Measurements from ENCODE around the gene RFPL4A.
"Not testable (repeated sequence)": the region's sequence is repeated elsewhere in the genome, so short reads cannot be mapped to it uniquely, and the experiment has no call there.

RFPL4A gene

GRCh38 chr19:55738302-55738701, 20.6 kb upstream of the RFPL4A start, which contains the start of gene NLRP9:
Gene NLRP9, minus strand, starts transcription at chr19:55738402. Its CDS starts 28 bp downstream, at chr19:55738374.
- no peaks in the 10 kb centered on the region for H3K9me3 ChIP-seq (ENCODE audit: control insufficient read depth in 2 of 2, low read length in 2 of 2)
- H3K9ac ChIP-seq (ENCODE audit: low read depth in 1 of 2, low read length in 2 of 2): no peak within 1 kb of the TSS
- no peaks in the 10 kb centered on the region for H3K36me3 ChIP-seq (ENCODE audit: control insufficient read depth in 2 of 2, insufficient read depth in 2 of 2, low read length in 2 of 2)
- no peaks in the 10 kb centered on the region for H3K27me3 ChIP-seq (ENCODE audit: control insufficient read depth in 2 of 2, insufficient read depth in 2 of 2, low read length in 2 of 2)
- H3K4me3 ChIP-seq (ENCODE audit: low read length in 2 of 2): no peak within 1 kb of the TSS
- H3K27ac ChIP-seq (ENCODE audit: low read depth in 2 of 2, low read length in 2 of 2): no peak within 1 kb of the TSS
- H3K4me1 ChIP-seq (ENCODE audit: control insufficient read depth in 2 of 2, insufficient read depth in 2 of 2, low read length in 2 of 2): no peaks in the 10 kb centered on the region

- H3K9me3 ChIP-seq (ENCODE audit: control insufficient read depth in 2 of 2, low read length in 2 of 2): no peaks in the 10 kb centered on the region
- H3K36me3 ChIP-seq (ENCODE audit: control insufficient read depth in 2 of 2, insufficient read depth in 2 of 2, low read length in 2 of 2): no peaks in the 10 kb centered on the region
- H3K4me1 ChIP-seq (ENCODE audit: control insufficient read depth in 2 of 2, insufficient read depth in 2 of 2, low read length in 2 of 2): peaks cover 0 to 6% of the 10 kb centered on the region in 2 donors
- H3K4me3 ChIP-seq (ENCODE audit: low read length in 2 of 2): no peak overlapping the region
- H3K27me3 ChIP-seq (ENCODE audit: control insufficient read depth in 2 of 2, insufficient read depth in 2 of 2, low read length in 2 of 2): no peaks in the 10 kb centered on the region
- no peak overlapping the region for H3K27ac ChIP-seq (ENCODE audit: low read depth in 2 of 2, low read length in 2 of 2)
- no peak overlapping the region for H3K9ac ChIP-seq (ENCODE audit: low read depth in 1 of 2, low read length in 2 of 2)
These were observed 8.2 kb upstream of the RFPL4A start for GRCh38 chr19:55750715-55751114.

- Histone ChIP-seq H3K4me1 (ENCODE audit: control insufficient read depth in 2 of 2, insufficient read depth in 2 of 2, low read length in 2 of 2) (peaks cover 0 to 6% of the 10 kb centered on the region in 2 donors), H3K27me3 (ENCODE audit: control insufficient read depth in 2 of 2, insufficient read depth in 2 of 2, low read length in 2 of 2) (no peaks in the 10 kb centered on the region), H3K9ac (ENCODE audit: low read depth in 1 of 2, low read length in 2 of 2) (no peak overlapping the region)
These were observed 5.5 kb upstream of the RFPL4A start for GRCh38 chr19:55753401-55753800.

GRCh38 chr19:55756808-55757207, 2.1 kb upstream of the RFPL4A start:
- H3K36me3 ChIP-seq (ENCODE audit: control insufficient read depth in 2 of 2, insufficient read depth in 2 of 2, low read length in 2 of 2); H3K27ac ChIP-seq (ENCODE audit: low read depth in 2 of 2, low read length in 2 of 2); H3K4me1 ChIP-seq (ENCODE audit: control insufficient read depth in 2 of 2, insufficient read depth in 2 of 2, low read length in 2 of 2); H3K4me3 ChIP-seq (ENCODE audit: low read length in 2 of 2); H3K27me3 ChIP-seq (ENCODE audit: control insufficient read depth in 2 of 2, insufficient read depth in 2 of 2, low read length in 2 of 2); H3K9ac ChIP-seq (ENCODE audit: low read depth in 1 of 2, low read length in 2 of 2); H3K9me3 ChIP-seq (ENCODE audit: control insufficient read depth in 2 of 2, low read length in 2 of 2): not testable (repeated sequence)

More at GRCh38 chr19:55753401-55753800, 5.5 kb upstream of the RFPL4A start:
- no peak overlapping the region for H3K27ac ChIP-seq (ENCODE audit: low read depth in 2 of 2, low read length in 2 of 2)
- no peak overlapping the region for H3K4me3 ChIP-seq (ENCODE audit: low read length in 2 of 2)
- H3K36me3 ChIP-seq (ENCODE audit: control insufficient read depth in 2 of 2, insufficient read depth in 2 of 2, low read length in 2 of 2): no peaks in the 10 kb centered on the region
- H3K9me3 ChIP-seq (ENCODE audit: control insufficient read depth in 2 of 2, low read length in 2 of 2): no peaks in the 10 kb centered on the region

- no peak overlapping the region for H3K27ac ChIP-seq (ENCODE audit: low read depth in 2 of 2, low read length in 2 of 2)
- no peaks in the 10 kb centered on the region for H3K4me1 ChIP-seq (ENCODE audit: control insufficient read depth in 2 of 2, insufficient read depth in 2 of 2, low read length in 2 of 2)
- H3K27me3 ChIP-seq (ENCODE audit: control insufficient read depth in 2 of 2, insufficient read depth in 2 of 2, low read length in 2 of 2): no peaks in the 10 kb centered on the region
- no peaks in the 10 kb centered on the region for H3K9me3 ChIP-seq (ENCODE audit: control insufficient read depth in 2 of 2, low read length in 2 of 2)
- H3K36me3 ChIP-seq (ENCODE audit: control insufficient read depth in 2 of 2, insufficient read depth in 2 of 2, low read length in 2 of 2): no peaks in the 10 kb centered on the region
- H3K9ac ChIP-seq (ENCODE audit: low read depth in 1 of 2, low read length in 2 of 2): no peak overlapping the region
- no peak overlapping the region for H3K4me3 ChIP-seq (ENCODE audit: low read length in 2 of 2)
These were observed 7.6 kb downstream of the RFPL4A start for GRCh38 chr19:55766466-55766865.

- H3K4me1 ChIP-seq (ENCODE audit: control insufficient read depth in 2 of 2, insufficient read depth in 2 of 2, low read length in 2 of 2); H3K4me3 ChIP-seq (ENCODE audit: low read length in 2 of 2); H3K27me3 ChIP-seq (ENCODE audit: control insufficient read depth in 2 of 2, insufficient read depth in 2 of 2, low read length in 2 of 2); H3K36me3 ChIP-seq (ENCODE audit: control insufficient read depth in 2 of 2, insufficient read depth in 2 of 2, low read length in 2 of 2); H3K9ac ChIP-seq (ENCODE audit: low read depth in 1 of 2, low read length in 2 of 2); H3K9me3 ChIP-seq (ENCODE audit: control insufficient read depth in 2 of 2, low read length in 2 of 2); H3K27ac ChIP-seq (ENCODE audit: low read depth in 2 of 2, low read length in 2 of 2): not testable (repeated sequence)
These were observed 9.9 kb downstream of the RFPL4A start, which contains the start of gene RFPL4AL1 for GRCh38 chr19:55768818-55769217. Gene RFPL4AL1, plus strand, starts transcription at chr19:55769118. Its CDS starts 2,687 bp downstream, at chr19:55771805.

GRCh38 chr19:55769632-55770031, 10.7 kb downstream of the RFPL4A start:
- H3K27me3 ChIP-seq (ENCODE audit: control insufficient read depth in 2 of 2, insufficient read depth in 2 of 2, low read length in 2 of 2); H3K4me3 ChIP-seq (ENCODE audit: low read length in 2 of 2); H3K36me3 ChIP-seq (ENCODE audit: control insufficient read depth in 2 of 2, insufficient read depth in 2 of 2, low read length in 2 of 2); H3K9me3 ChIP-seq (ENCODE audit: control insufficient read depth in 2 of 2, low read length in 2 of 2); H3K9ac ChIP-seq (ENCODE audit: low read depth in 1 of 2, low read length in 2 of 2); H3K27ac ChIP-seq (ENCODE audit: low read depth in 2 of 2, low read length in 2 of 2); H3K4me1 ChIP-seq (ENCODE audit: control insufficient read depth in 2 of 2, insufficient read depth in 2 of 2, low read length in 2 of 2): not testable (repeated sequence)

- no peaks in the 10 kb centered on the region for H3K4me1 ChIP-seq (ENCODE audit: control insufficient read depth in 2 of 2, insufficient read depth in 2 of 2, low read length in 2 of 2)
- no peak overlapping the region for H3K4me3 ChIP-seq (ENCODE audit: low read length in 2 of 2)
These were observed 18.6 kb downstream of the RFPL4A start for GRCh38 chr19:55777528-55777927.

GRCh38 chr19:55778331-55778730, 19.4 kb downstream of the RFPL4A start:
- Histone ChIP-seq H3K27ac (ENCODE audit: low read depth in 2 of 2, low read length in 2 of 2) (no peak overlapping the region), H3K9ac (ENCODE audit: low read depth in 1 of 2, low read length in 2 of 2) (no peak overlapping the region), H3K36me3 (ENCODE audit: control insufficient read depth in 2 of 2, insufficient read depth in 2 of 2, low read length in 2 of 2) (no peaks in the 10 kb centered on the region), H3K9me3 (ENCODE audit: control insufficient read depth in 2 of 2, low read length in 2 of 2) (no peaks in the 10 kb centered on the region), H3K4me1 (ENCODE audit: control insufficient read depth in 2 of 2, insufficient read depth in 2 of 2, low read length in 2 of 2) (no peaks in the 10 kb centered on the region), H3K4me3 (ENCODE audit: low read length in 2 of 2) (no peak overlapping the region), H3K27me3 (ENCODE audit: control insufficient read depth in 2 of 2, insufficient read depth in 2 of 2, low read length in 2 of 2) (no peaks in the 10 kb centered on the region)

More at GRCh38 chr19:55777528-55777927, 18.6 kb downstream of the RFPL4A start:
- no peak overlapping the region for H3K27ac ChIP-seq (ENCODE audit: low read depth in 2 of 2, low read length in 2 of 2)
- no peak overlapping the region for H3K9ac ChIP-seq (ENCODE audit: low read depth in 1 of 2, low read length in 2 of 2)
- H3K9me3 ChIP-seq (ENCODE audit: control insufficient read depth in 2 of 2, low read length in 2 of 2): no peaks in the 10 kb centered on the region
- no peaks in the 10 kb centered on the region for H3K27me3 ChIP-seq (ENCODE audit: control insufficient read depth in 2 of 2, insufficient read depth in 2 of 2, low read length in 2 of 2)
- no peaks in the 10 kb centered on the region for H3K36me3 ChIP-seq (ENCODE audit: control insufficient read depth in 2 of 2, insufficient read depth in 2 of 2, low read length in 2 of 2)

- Histone ChIP-seq H3K27me3 (ENCODE audit: control insufficient read depth in 2 of 2, insufficient read depth in 2 of 2, low read length in 2 of 2) (no peaks in the 10 kb centered on the region), H3K9me3 (ENCODE audit: control insufficient read depth in 2 of 2, low read length in 2 of 2) (no peaks in the 10 kb centered on the region), H3K9ac (ENCODE audit: low read depth in 1 of 2, low read length in 2 of 2) (no peak overlapping the region), H3K36me3 (ENCODE audit: control insufficient read depth in 2 of 2, insufficient read depth in 2 of 2, low read length in 2 of 2) (no peaks in the 10 kb centered on the region), H3K4me1 (ENCODE audit: control insufficient read depth in 2 of 2, insufficient read depth in 2 of 2, low read length in 2 of 2) (no peaks in the 10 kb centered on the region), H3K4me3 (ENCODE audit: low read length in 2 of 2) (no peak overlapping the region), H3K27ac (ENCODE audit: low read depth in 2 of 2, low read length in 2 of 2) (no peak overlapping the region)
These were observed 22.2 kb downstream of the RFPL4A start for GRCh38 chr19:55781112-55781511.

- H3K9me3 ChIP-seq (ENCODE audit: control insufficient read depth in 2 of 2, low read length in 2 of 2): no peaks in the 10 kb centered on the region
- H3K36me3 ChIP-seq (ENCODE audit: control insufficient read depth in 2 of 2, insufficient read depth in 2 of 2, low read length in 2 of 2): no peaks in the 10 kb centered on the region
- H3K27me3 ChIP-seq (ENCODE audit: control insufficient read depth in 2 of 2, insufficient read depth in 2 of 2, low read length in 2 of 2): no peaks in the 10 kb centered on the region
- H3K9ac ChIP-seq (ENCODE audit: low read depth in 1 of 2, low read length in 2 of 2): no peak overlapping the region
- no peak overlapping the region for H3K4me3 ChIP-seq (ENCODE audit: low read length in 2 of 2)
- H3K27ac ChIP-seq (ENCODE audit: low read depth in 2 of 2, low read length in 2 of 2): no peak overlapping the region
- H3K4me1 ChIP-seq (ENCODE audit: control insufficient read depth in 2 of 2, insufficient read depth in 2 of 2, low read length in 2 of 2): no peaks in the 10 kb centered on the region
These were observed 36.1 kb downstream of the RFPL4A start for GRCh38 chr19:55795021-55795420.
